ENCODE results near the gene RRP7A. TPM values are rescaled to one million over a fixed set of nuclear protein-coding genes. Genes with fewer than 3 reads are reported as not detected.
"Not testable (repeated sequence)": the region's sequence is repeated elsewhere in the genome, so short reads cannot be mapped to it uniquely, and the experiment has no call there.

Gene RRP7A
- total RNA-seq, 2 experiments from 2014 or later, result 45.4 to 48.3 TPM

DNA sequence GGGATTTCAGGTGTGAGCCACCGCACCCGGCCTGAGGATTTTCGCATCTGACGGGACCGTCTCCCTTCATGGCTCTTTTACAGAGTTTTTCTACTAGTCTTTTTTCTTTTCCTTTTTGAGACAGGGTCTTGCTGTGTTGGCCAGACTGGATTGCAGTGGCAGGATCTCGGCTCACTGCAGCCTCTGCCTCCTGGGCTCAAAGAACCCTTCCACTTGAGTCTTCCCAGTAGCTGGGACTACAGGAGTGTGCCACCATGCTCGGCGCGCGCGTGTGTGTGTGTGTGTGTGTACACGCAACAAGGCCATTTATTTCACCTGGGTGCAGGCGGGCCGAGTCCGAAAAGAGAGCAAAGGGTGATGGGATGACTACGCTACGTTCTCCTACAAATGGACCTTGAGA is 45.1 kb upstream of the RRP7A start:
- H3K4me1 Mint-ChIP-seq (ENCODE audit: low read depth), result no peaks in the 10 kb centered on the region

GRCh38 chr22:42563943-42564342 is 44.3 kb upstream of the RRP7A start:
- H3K36me3 ChIP-seq (ENCODE audit: insufficient read depth, low read length); H3K36me3 Mint-ChIP-seq (ENCODE audit: low read depth); DNase-seq; H3K27me3 Mint-ChIP-seq; H3K4me1 Mint-ChIP-seq (ENCODE audit: low read depth); CTCF ChIA-PET; H3K9me3 Mint-ChIP-seq; H3K4me1 ChIP-seq (ENCODE audit: insufficient read depth, low read length); intact Hi-C loops (cut with DNase I, micrococcal nuclease); H3K27ac ChIP-seq (ENCODE audit: low read depth in 1 of 2, low read length in 2 of 2); H3K9me3 ChIP-seq (ENCODE audit: control insufficient read depth in 1 of 2, insufficient read depth in 1 of 2, low read length in 2 of 2); H3K4me3 Mint-ChIP-seq; H3K4me3 ChIP-seq (ENCODE audit: low read length); ATAC-seq (ENCODE audit: poor library complexity); H3K27ac Mint-ChIP-seq; H3K27me3 ChIP-seq (ENCODE audit: control insufficient read depth in 1 of 2, insufficient read depth in 2 of 2, low read length in 2 of 2); POLR2A ChIA-PET: not testable (repeated sequence)

More for the DNA sequence above, 45.1 kb upstream of the RRP7A start:
- no peaks in the 10 kb centered on the region for H3K36me3 Mint-ChIP-seq (ENCODE audit: low read depth)
- H3K4me3 ChIP-seq (ENCODE audit: low read length), result no peak overlapping the region
- H3K9me3 Mint-ChIP-seq, result no peaks in the 10 kb centered on the region
- no peaks in the 10 kb centered on the region for H3K4me1 ChIP-seq (ENCODE audit: insufficient read depth, low read length)
- DNase-seq (no peak), ATAC-seq (ENCODE audit: poor library complexity) (no peak)
- no peak overlapping the region for H3K4me3 Mint-ChIP-seq
- H3K27ac ChIP-seq (ENCODE audit: low read depth in 1 of 2, low read length in 2 of 2), result no peak overlapping the region
- TF ChIP-seq, protein P1, sequence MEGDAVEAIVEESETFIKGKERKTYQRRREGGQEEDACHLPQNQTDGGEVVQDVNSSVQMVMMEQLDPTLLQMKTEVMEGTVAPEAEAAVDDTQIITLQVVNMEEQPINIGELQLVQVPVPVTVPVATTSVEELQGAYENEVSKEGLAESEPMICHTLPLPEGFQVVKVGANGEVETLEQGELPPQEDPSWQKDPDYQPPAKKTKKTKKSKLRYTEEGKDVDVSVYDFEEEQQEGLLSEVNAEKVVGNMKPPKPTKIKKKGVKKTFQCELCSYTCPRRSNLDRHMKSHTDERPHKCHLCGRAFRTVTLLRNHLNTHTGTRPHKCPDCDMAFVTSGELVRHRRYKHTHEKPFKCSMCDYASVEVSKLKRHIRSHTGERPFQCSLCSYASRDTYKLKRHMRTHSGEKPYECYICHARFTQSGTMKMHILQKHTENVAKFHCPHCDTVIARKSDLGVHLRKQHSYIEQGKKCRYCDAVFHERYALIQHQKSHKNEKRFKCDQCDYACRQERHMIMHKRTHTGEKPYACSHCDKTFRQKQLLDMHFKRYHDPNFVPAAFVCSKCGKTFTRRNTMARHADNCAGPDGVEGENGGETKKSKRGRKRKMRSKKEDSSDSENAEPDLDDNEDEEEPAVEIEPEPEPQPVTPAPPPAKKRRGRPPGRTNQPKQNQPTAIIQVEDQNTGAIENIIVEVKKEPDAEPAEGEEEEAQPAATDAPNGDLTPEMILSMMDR (IDR thresholded peaks at IDR 0.05), result no peak
- CTCF ChIA-PET, result no interaction called here
- H3K27me3 ChIP-seq (ENCODE audit: control insufficient read depth in 1 of 2, insufficient read depth in 2 of 2, low read length in 2 of 2), result no peaks in the 10 kb centered on the region
- H3K9me3 ChIP-seq (ENCODE audit: control insufficient read depth in 1 of 2, insufficient read depth in 1 of 2, low read length in 2 of 2), result no peaks in the 10 kb centered on the region
- H3K27me3 Mint-ChIP-seq, result no peaks in the 10 kb centered on the region
- intact Hi-C loops (cut with DNase I, micrococcal nuclease), result no loop called here
- POLR2A ChIA-PET, result no interaction called here
- H3K36me3 ChIP-seq (ENCODE audit: insufficient read depth, low read length), result no peaks in the 10 kb centered on the region
- no peak overlapping the region for H3K27ac Mint-ChIP-seq

- Mint-ChIP-seq H3K27ac (no peak overlapping the region), H3K4me3 (no peak overlapping the region), H3K9me3 (no peaks in the 10 kb centered on the region), H3K36me3 (ENCODE audit: low read depth) (no peaks in the 10 kb centered on the region), H3K27me3 (no peaks in the 10 kb centered on the region), H3K4me1 (ENCODE audit: low read depth) (no peaks in the 10 kb centered on the region)
- no peak overlapping the region for H3K4me3 ChIP-seq (ENCODE audit: low read length)
- ChIA-PET POLR2A (no interaction called here), CTCF (no interaction called here)
- no peaks in the 10 kb centered on the region for H3K9me3 ChIP-seq (ENCODE audit: control insufficient read depth in 1 of 2, insufficient read depth in 1 of 2, low read length in 2 of 2)
- H3K27ac ChIP-seq (ENCODE audit: low read depth in 1 of 2, low read length in 2 of 2), result no peak overlapping the region
- intact Hi-C loops (cut with DNase I, micrococcal nuclease), result no loop called here
- no peaks in the 10 kb centered on the region for H3K27me3 ChIP-seq (ENCODE audit: control insufficient read depth in 1 of 2, insufficient read depth in 2 of 2, low read length in 2 of 2)
- no peak for DNase-seq
- no peaks in the 10 kb centered on the region for H3K4me1 ChIP-seq (ENCODE audit: insufficient read depth, low read length)
- ATAC-seq (ENCODE audit: poor library complexity), result no peak
- TF ChIP-seq, protein P1 (IDR thresholded peaks at IDR 0.05), result no peak
- H3K36me3 ChIP-seq (ENCODE audit: insufficient read depth, low read length), result no peaks in the 10 kb centered on the region
Measured at GRCh38 chr22:42562684-42563083, 43.1 kb upstream of the RRP7A start.

- ChIA-PET CTCF (no interaction called here), POLR2A (no interaction called here)
- Histone ChIP-seq H3K4me3 (ENCODE audit: low read length) (no peak overlapping the region), H3K27me3 (ENCODE audit: control insufficient read depth in 1 of 2, insufficient read depth in 2 of 2, low read length in 2 of 2) (no peaks in the 10 kb centered on the region), H3K9me3 (ENCODE audit: control insufficient read depth in 1 of 2, insufficient read depth in 1 of 2, low read length in 2 of 2) (no peaks in the 10 kb centered on the region), H3K4me1 (ENCODE audit: insufficient read depth, low read length) (no peaks in the 10 kb centered on the region), H3K36me3 (ENCODE audit: insufficient read depth, low read length) (no peaks in the 10 kb centered on the region), H3K27ac (ENCODE audit: low read depth in 1 of 2, low read length in 2 of 2) (no peak overlapping the region)
- ATAC-seq (ENCODE audit: poor library complexity), result no peak
- intact Hi-C loops (cut with DNase I, micrococcal nuclease), result no loop called here
- H3K4me3 Mint-ChIP-seq, result no peak overlapping the region
- TF ChIP-seq, protein P1 (IDR thresholded peaks at IDR 0.05), result no peak
- no peaks in the 10 kb centered on the region for H3K36me3 Mint-ChIP-seq (ENCODE audit: low read depth)
- H3K9me3 Mint-ChIP-seq, result no peaks in the 10 kb centered on the region
- no peak overlapping the region for H3K27ac Mint-ChIP-seq
- DNase-seq, result no peak
- no peaks in the 10 kb centered on the region for H3K27me3 Mint-ChIP-seq
- no peaks in the 10 kb centered on the region for H3K4me1 Mint-ChIP-seq (ENCODE audit: low read depth)
Measured at GRCh38 chr22:42562279-42562678, 42.7 kb upstream of the RRP7A start.

Measured in CD4-positive, alpha-beta T cell (primary cell).